HEK293T (cell line): ENCODE results near the gene TEX29.

ENCODE experiments used
- CTCF ChIA-PET: fragments of 350-600 bp; formaldehyde crosslinking; extraction: SDS; loops from one replicate; lab custom pipeline; 2021; ENCODE audit warnings: antibody characterized with exemption, inconsistent platforms; lab: Yijun Ruan, JAX
- POLR2A ChIA-PET: fragments of 350-600 bp; formaldehyde crosslinking; extraction: SDS; loops from one replicate; lab custom pipeline; 2020; ENCODE audit warnings: antibody characterized with exemption, inconsistent platforms; lab: Yijun Ruan, JAX
- DNase-seq: peaks from one replicate; pipeline ENCODE4 v3.0.0; 2012; ENCODE audit warnings: mixed read lengths; ENCODE audit errors: extremely low spot score
- ARNT ChIP-seq: fragments of 450-650 bp; IDR thresholded peaks from 2 replicates; pipeline ENCODE4 v1.6.1; 2017; ENCODE audit warnings: mild to moderate bottlenecking
- BHLHE40 ChIP-seq: fragments of 450-650 bp; IDR thresholded peaks from 2 replicates; pipeline ENCODE4 v1.6.1; 2016; ENCODE audit warnings: mild to moderate bottlenecking, moderate library complexity, borderline replicate concordance
- CTBP1 ChIP-seq: fragments of 450-650 bp; IDR thresholded peaks from 2 replicates; pipeline ENCODE4 v1.6.1; 2016; ENCODE audit warnings: borderline replicate concordance
- ELF4 ChIP-seq: fragments of 450-650 bp; IDR thresholded peaks from 2 replicates; pipeline ENCODE4 v1.6.1; 2017; ENCODE audit warnings: antibody characterized with exemption
- FOXA1 ChIP-seq: fragments of 450-650 bp; IDR thresholded peaks from 2 replicates; pipeline ENCODE4 v1.6.1; 2016; ENCODE audit warnings: mild to moderate bottlenecking
- FOXK2 ChIP-seq: fragments of 450-650 bp; IDR thresholded peaks from 2 replicates; pipeline ENCODE4 v1.6.1; 2016; ENCODE audit warnings: mild to moderate bottlenecking
- FOXM1 ChIP-seq: fragments of 450-650 bp; IDR thresholded peaks from 2 replicates; pipeline ENCODE4 v1.6.1; 2017; ENCODE audit warnings: mild to moderate bottlenecking, borderline replicate concordance
- HDGF ChIP-seq: fragments of 450-650 bp; IDR thresholded peaks from 2 replicates; pipeline ENCODE4 v1.6.1; 2017; ENCODE audit warnings: antibody characterized with exemption, borderline replicate concordance
- L3MBTL2 ChIP-seq: fragments of 450-650 bp; conservative IDR thresholded peaks from 2 replicates; pipeline ENCODE4 v1.6.1; 2016; ENCODE audit warnings: mild to moderate bottlenecking
- LEF1 ChIP-seq: fragments of 450-650 bp; IDR thresholded peaks from 2 replicates; pipeline ENCODE4 v1.6.1; 2017; ENCODE audit warnings: mild to moderate bottlenecking, borderline replicate concordance
- NFRKB ChIP-seq: fragments of 450-650 bp; IDR thresholded peaks from 2 replicates; pipeline ENCODE4 v1.6.1; 2016; ENCODE audit warnings: mild to moderate bottlenecking, moderate library complexity
- PKNOX1 ChIP-seq: fragments of 450-650 bp; IDR thresholded peaks from 2 replicates; pipeline ENCODE4 v1.6.1; 2016
- SP1 ChIP-seq: fragments of 450-650 bp; IDR thresholded peaks from 2 replicates; pipeline ENCODE4 v1.6.1; 2017
- SUZ12 ChIP-seq: fragments of 450-650 bp; IDR thresholded peaks from 2 replicates; pipeline ENCODE4 v1.6.1; 2016; ENCODE audit warnings: mild to moderate bottlenecking
- TARDBP ChIP-seq: fragments of 450-650 bp; IDR thresholded peaks from 2 replicates; pipeline ENCODE4 v1.6.1; 2016
- ZNF384 ChIP-seq: fragments of 450-650 bp; IDR thresholded peaks from 2 replicates; pipeline ENCODE4 v1.6.1; 2016

TEX29 gene

GRCh38 chr13:111324736-111325135 is 4.3 kb downstream of the TEX29 start:
- ChIA-PET POLR2A (no interaction called here), CTCF (no interaction called here)
- DNase-seq, result no peak
- TF ChIP-seq PKNOX1 (no peak), ELF4 (no peak), HDGF (no peak), FOXM1 (no peak), SP1 (no peak), BHLHE40 (no peak), LEF1 (no peak), NFRKB (no peak), CTBP1 (no peak), ARNT (no peak), TARDBP (no peak), FOXK2 (no peak), ZNF384 (no peak), FOXA1 (no peak)

- no peak for DNase-seq
- ChIA-PET POLR2A (no interaction called here), CTCF (no interaction called here)
- TF ChIP-seq FOXK2 (no peak), ZNF384 (no peak), L3MBTL2 (no peak), NFRKB (no peak), CTBP1 (no peak), LEF1 (no peak), FOXA1 (no peak), TARDBP (no peak), HDGF (no peak), ARNT (no peak), PKNOX1 (no peak), ELF4 (no peak), FOXM1 (no peak), SUZ12 (no peak), SP1 (no peak), BHLHE40 (no peak)
Observed at GRCh38 chr13:111325146-111325890, 4.9 kb downstream of the TEX29 start.

GRCh38 chr13:111325941-111326620 is 5.6 kb downstream of the TEX29 start:
- POLR2A ChIA-PET, result no interaction called here
- DNase-seq, result no peak
- CTCF ChIA-PET, result no interaction called here
- TF ChIP-seq PKNOX1, result no peak
- no peak for TF ChIP-seq HDGF
- no peak for TF ChIP-seq ARNT
- TF ChIP-seq BHLHE40, result no peak
- TF ChIP-seq SUZ12, result no peak
- no peak for TF ChIP-seq LEF1
- no peak for TF ChIP-seq CTBP1
- TF ChIP-seq SP1, result no peak
- TF ChIP-seq FOXK2, result no peak
- TF ChIP-seq L3MBTL2, result no peak
- no peak for TF ChIP-seq FOXM1
- no peak for TF ChIP-seq TARDBP
- TF ChIP-seq ELF4, result no peak
- no peak for TF ChIP-seq NFRKB

DNA sequence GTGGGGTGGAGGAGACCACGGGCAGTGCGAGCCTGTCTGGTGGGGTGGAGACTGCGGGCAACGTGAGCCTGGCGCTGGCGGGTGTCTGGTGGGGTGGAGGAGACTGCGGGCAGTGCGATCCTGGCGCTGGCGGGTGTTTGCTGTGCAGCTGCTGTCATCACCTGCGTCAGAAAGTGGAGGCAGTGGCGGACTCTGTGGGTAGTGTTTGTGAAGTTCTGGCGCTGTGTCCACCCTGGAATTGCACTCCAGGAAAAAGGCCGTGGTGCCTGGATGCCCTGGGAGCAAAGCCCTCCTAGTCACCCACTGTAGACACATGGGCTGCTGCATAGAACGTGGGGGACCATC is 6.2 kb downstream of the TEX29 start:
- DNase-seq, result no peak
- POLR2A ChIA-PET, result no interaction called here
- CTCF ChIA-PET, result no interaction called here
- TF ChIP-seq HDGF (no peak), ZNF384 (no peak), ARNT (no peak), FOXK2 (no peak), BHLHE40 (no peak), SUZ12 (no peak), L3MBTL2 (no peak), LEF1 (no peak), PKNOX1 (no peak), CTBP1 (no peak), FOXM1 (no peak), NFRKB (no peak), TARDBP (no peak), SP1 (no peak), FOXA1 (no peak), ELF4 (no peak)
